H1 (cell line): ENCODE results near the gene LCA5. TPM values are rescaled to one million over a fixed set of nuclear protein-coding genes. Genes with fewer than 3 reads are reported as not detected.

Source experiments
- CTCF ChIA-PET: fragments of 300-600 bp; sonication (Branson Sonifier 250); formaldehyde crosslinking; loops from one replicate; lab custom pipeline; 2021; ENCODE audit not compliant: partially characterized antibody; lab: Charles Lee
- POLR2A ChIA-PET: fragments of 300-600 bp; sonication (Branson Sonifier 250); formaldehyde crosslinking; loops from one replicate; lab custom pipeline; 2021; ENCODE audit warnings: inconsistent platforms; ENCODE audit not compliant: partially characterized antibody; lab: Charles Lee
- DNase-seq, 2 experiments: peaks; one replicate each; pipeline versions ENCODE4 v3.0.0 to v3.0.0-alpha.2; 2010 to 2022; ENCODE audit warnings: low spot score in 2 of 2, low read depth in 1 of 2, mixed read lengths in 1 of 2
- FAIRE-seq: peaks from 2 replicates; lab custom pipeline; 2011; peaks lifted over from hg19 to GRCh38; lab: Jason Lieb, UNC
- H2AFZ ChIP-seq: 2 replicates; pipeline ENCODE4 v1.8.1; 2012; ENCODE audit warnings: low read length, inconsistent platforms
- H2AK5ac ChIP-seq: 2 replicates; pipeline ENCODE4 v1.6.1; 2013; ENCODE audit warnings: low read depth, low read length
- H2BK120ac ChIP-seq: replicated peaks from 2 replicates; pipeline ENCODE3; 2013; ENCODE audit warnings: low read depth, low read length, inconsistent platforms
- H2BK12ac ChIP-seq: 2 replicates; pipeline ENCODE4 v1.6.1; 2013; ENCODE audit warnings: low read depth, low read length
- H2BK15ac ChIP-seq: 2 replicates; pipeline ENCODE4 v1.6.1; 2013; ENCODE audit warnings: low read length
- H2BK20ac ChIP-seq: 2 replicates; pipeline ENCODE4 v1.6.1; 2013; ENCODE audit warnings: low read length
- H2BK5ac ChIP-seq: 2 replicates; pipeline ENCODE4 v1.6.1; 2013; ENCODE audit warnings: low read depth, low read length
- H3K14ac ChIP-seq: 2 replicates; pipeline ENCODE4 v1.6.1; 2013; ENCODE audit warnings: inconsistent platforms; ENCODE audit not compliant: insufficient read length
- H3K18ac ChIP-seq: 2 replicates; pipeline ENCODE4 v1.6.1; 2013; ENCODE audit warnings: low read length; ENCODE audit errors: extremely low read depth
- H3K23ac ChIP-seq: 2 replicates; pipeline ENCODE4 v1.6.1; 2013; ENCODE audit warnings: inconsistent platforms; ENCODE audit not compliant: insufficient read length
- H3K23me2 ChIP-seq: 2 replicates; pipeline ENCODE4 v1.6.1; 2013; ENCODE audit warnings: low read depth, low read length
- H3K27ac ChIP-seq: 2 replicates; pipeline ENCODE4 v1.6.1; 2011; ENCODE audit warnings: low read depth, low read length, inconsistent platforms
- H3K27me3 ChIP-seq, 4 experiments: replicated peaks in 1 of 4; 1 replicate in 1 of 4; 2 replicates in 3 of 4; pipeline versions ENCODE4 v1.6.1 to v1.8.1; 2011 to 2013; ENCODE audit warnings: low read length in 3 of 4, mild to moderate bottlenecking in 3 of 4, inconsistent platforms in 2 of 4, mixed read lengths in 2 of 4, moderate library complexity in 1 of 4; ENCODE audit not compliant: control insufficient read depth in 3 of 4, insufficient read depth in 3 of 4; ENCODE audit errors: extremely low read depth in 1 of 4
- H3K36me3 ChIP-seq, 4 experiments: 2 replicates each; pipeline versions ENCODE4 v1.6.1 to v1.8.1; 2011 to 2013; ENCODE audit warnings: mild to moderate bottlenecking in 4 of 4, low read length in 3 of 4, moderate library complexity in 2 of 4, control low read depth in 1 of 4, inconsistent platforms in 1 of 4; ENCODE audit not compliant: insufficient read depth in 4 of 4, control insufficient read depth in 2 of 4
- H3K4ac ChIP-seq: replicated peaks from 2 replicates; pipeline ENCODE3; 2013; ENCODE audit warnings: low read length, low read depth, mixed read lengths, inconsistent platforms; ENCODE audit not compliant: insufficient read length
- H3K4me1 ChIP-seq, 4 experiments: replicated peaks in 1 of 4; 1 replicate in 1 of 4; 2 replicates in 3 of 4; pipeline versions ENCODE4 v1.6.1 to v1.8.1; 2011 to 2013; ENCODE audit warnings: low read length in 3 of 4, inconsistent platforms in 2 of 4, mixed read lengths in 1 of 4; ENCODE audit not compliant: insufficient read depth in 4 of 4, control insufficient read depth in 3 of 4
- H3K4me2 ChIP-seq, 2 experiments: 2 replicates each; pipeline versions ENCODE4 v1.6.1 to v1.8.1; 2011 to 2013; ENCODE audit warnings: low read depth in 2 of 2, low read length in 2 of 2, control low read depth in 1 of 2, inconsistent platforms in 1 of 2, mild to moderate bottlenecking in 1 of 2; ENCODE audit not compliant: insufficient read depth in 1 of 2
- H3K4me3 ChIP-seq, 4 experiments: fragments of 200-600, 300-600 bp in 1 of 4; sonication (generic), shearing (Covaris generic), sonication (Bioruptor Twin) in 1 of 4; 2 replicates each; pipeline versions ENCODE4 v1.5.1 to v1.8.1; 2011 to 2016; ENCODE audit warnings: low read length in 4 of 4, low read depth in 3 of 4, control low read depth in 2 of 4, inconsistent platforms in 2 of 4, mild to moderate bottlenecking in 2 of 4, mixed read lengths in 1 of 4, moderate library complexity in 1 of 4; ENCODE audit not compliant: insufficient read depth in 2 of 4; ENCODE audit errors: extremely low read depth in 1 of 4
- H3K56ac ChIP-seq: replicated peaks from 2 replicates; pipeline ENCODE3; 2013; ENCODE audit warnings: low read depth, mild to moderate bottlenecking, mixed read lengths, low read length, inconsistent platforms; ENCODE audit not compliant: insufficient read length
- H3K79me1 ChIP-seq: 2 replicates; pipeline ENCODE4 v1.6.1; 2013; ENCODE audit warnings: low read depth, low read length, control low read depth
- H3K79me2 ChIP-seq, 2 experiments: 2 replicates each; pipeline versions ENCODE4 v1.6.1 to v1.8.1; 2012 to 2013; ENCODE audit warnings: low read length in 2 of 2, mild to moderate bottlenecking in 2 of 2, inconsistent platforms in 1 of 2; ENCODE audit not compliant: insufficient read depth in 2 of 2, control insufficient read depth in 1 of 2
- H3K9ac ChIP-seq, 4 experiments: replicated peaks in 1 of 4; 1 replicate in 1 of 4; 2 replicates in 3 of 4; pipeline versions ENCODE4 v1.6.1 to v1.8.1; 2011 to 2013; ENCODE audit warnings: low read depth in 3 of 4, low read length in 3 of 4, control low read depth in 2 of 4, mild to moderate bottlenecking in 2 of 4, moderate library complexity in 2 of 4, inconsistent platforms in 1 of 4; ENCODE audit errors: extremely low read depth in 1 of 4
- H3K9me3 ChIP-seq, 2 experiments: 2 replicates each; pipeline versions ENCODE4 v1.6.1 to v1.8.1; 2012 to 2013; ENCODE audit warnings: mild to moderate bottlenecking in 2 of 2, moderate library complexity in 2 of 2, control low read depth in 1 of 2, inconsistent platforms in 1 of 2, low read depth in 1 of 2, low read length in 1 of 2, mixed read lengths in 1 of 2; ENCODE audit not compliant: insufficient read depth in 2 of 2
- H4K20me1 ChIP-seq, 2 experiments: replicated peaks in 1 of 2; 2 replicates each; pipeline versions ENCODE3 to v1.8.1; 2011 to 2013; ENCODE audit warnings: inconsistent platforms in 2 of 2, low read length in 2 of 2, mild to moderate bottlenecking in 1 of 2; ENCODE audit not compliant: insufficient read depth in 2 of 2, control insufficient read depth in 1 of 2
- H4K5ac ChIP-seq: 2 replicates; pipeline ENCODE4 v1.6.1; 2013; ENCODE audit warnings: low read length, low read depth, mixed read lengths, inconsistent platforms; ENCODE audit not compliant: insufficient read length
- H4K8ac ChIP-seq: 2 replicates; pipeline ENCODE4 v1.8.0; 2013; ENCODE audit warnings: mild to moderate bottlenecking, moderate library complexity, low read length, inconsistent platforms; ENCODE audit not compliant: insufficient read depth; ENCODE audit errors: extremely low read depth
- H4K91ac ChIP-seq: replicated peaks from 2 replicates; pipeline ENCODE3; 2013; ENCODE audit warnings: low read length, mixed read lengths, inconsistent platforms; ENCODE audit not compliant: insufficient read length
- BCL11A ChIP-seq, 2 experiments: IDR thresholded peaks; one replicate each; pipeline ENCODE4 v1.6.1; 2011; ENCODE audit warnings: low read depth in 2 of 2, low read length in 2 of 2, mild to moderate bottlenecking in 2 of 2
- CEBPB ChIP-seq: IDR thresholded peaks from 2 replicates; pipeline ENCODE4 v1.6.1; 2012; ENCODE audit warnings: low read depth, low read length
- JUND ChIP-seq: IDR thresholded peaks from 2 replicates; pipeline ENCODE4 v1.6.1; 2011; ENCODE audit warnings: mild to moderate bottlenecking, improper control_type of control experiment, low read length
- NANOG ChIP-seq: IDR thresholded peaks from 2 replicates; pipeline ENCODE4 v1.6.1; 2011; ENCODE audit warnings: low read length, low read depth, mild to moderate bottlenecking, inconsistent platforms; ENCODE audit not compliant: insufficient read depth, poor library complexity, severe bottlenecking
- PHF8 ChIP-seq: fragments of 200-600 bp; sonication (generic); conservative IDR thresholded peaks from 2 replicates; pipeline ENCODE4 v1.7.1; 2012; ENCODE audit warnings: low read depth, mild to moderate bottlenecking, inconsistent platforms, low read length, moderate library complexity
- SIN3A ChIP-seq, 2 experiments: IDR thresholded peaks in 1 of 2; conservative IDR thresholded peaks in 1 of 2; 2 replicates each; pipeline ENCODE4 v1.6.1; 2011 to 2012; ENCODE audit warnings: low read length in 2 of 2, improper control_type of control experiment in 1 of 2, low read depth in 1 of 2, mild to moderate bottlenecking in 1 of 2
- SIX5 ChIP-seq: IDR thresholded peaks from 2 replicates; pipeline ENCODE4 v1.6.1; 2011; ENCODE audit warnings: mild to moderate bottlenecking, low read depth, low read length
- SP1 ChIP-seq: IDR thresholded peaks from 2 replicates; pipeline ENCODE4 v1.6.1; 2011; ENCODE audit warnings: low read depth, low read length
- TBP ChIP-seq: IDR thresholded peaks from 2 replicates; pipeline ENCODE4 v1.6.1; 2011; ENCODE audit warnings: low read depth, low read length, improper control_type of control experiment
- WGBS, 2 experiments: shearing (Covaris generic) in 1 of 2; methylation state at CpG; one replicate each; pipeline versions ENCODE4 v1.1.6 to v1.1.7; 2013 to 2015; ENCODE audit warnings: low lambda C conversion rate in 2 of 2, mixed read lengths in 2 of 2, inconsistent platforms in 1 of 2, low coverage in 1 of 2, missing lambda C conversion rate in 1 of 2; ENCODE audit not compliant: insufficient replicate concordance in 2 of 2, insufficient coverage in 1 of 2, insufficient read length in 1 of 2; ENCODE audit errors: extremely low coverage in 1 of 2, missing lambda C conversion rate in 1 of 2; 5-methylcytosine and 5-hydroxymethylcytosine counted together
- polyA plus RNA-seq, 7 experiments: library from polyadenylated mRNA; depleted of rRNA in 3 of 7; stranded (reverse) in 5 of 7; unstranded in 2 of 7; fragments of >200 nt in 5 of 7; fragments of 200-250 nt in 2 of 7; gene quantifications; 1 replicate in 5 of 7; 2 replicates in 1 of 7; 4 replicates in 1 of 7; pipeline versions ENCODE4 v1.2.1 to v1.2.3, GENCODE V29; 2011 to 2013; ENCODE audit warnings: missing spikeins in 2 of 7, mixed read lengths in 2 of 7
- total RNA-seq: library from RNA; stranded (reverse); fragmentation: NEBNext Ultra II Directional; extraction: Animal tissue kit (Norgen Biotek cat#: 25700); gene quantifications from 2 replicates; pipeline ENCODE4 v1.2.1, GENCODE V29; 2021
- TF ChIP-seq, protein P1 (sequence below): IDR thresholded peaks from 2 replicates; pipeline ENCODE4 v1.6.1; 2011; ENCODE audit warnings: low read depth, mild to moderate bottlenecking, low read length; ENCODE audit not compliant: insufficient read depth
- TF ChIP-seq, protein P2 (sequence below): IDR thresholded peaks from 2 replicates; pipeline ENCODE4 v1.6.1; 2012; ENCODE audit warnings: inconsistent platforms

LCA5 gene
- total and polyA plus RNA-seq, 2 of the 8 experiments (the other 6 are each of a cell fraction or from before 2014, with no cell fraction given) = 0.44 to 3.6 TPM

DNA sequence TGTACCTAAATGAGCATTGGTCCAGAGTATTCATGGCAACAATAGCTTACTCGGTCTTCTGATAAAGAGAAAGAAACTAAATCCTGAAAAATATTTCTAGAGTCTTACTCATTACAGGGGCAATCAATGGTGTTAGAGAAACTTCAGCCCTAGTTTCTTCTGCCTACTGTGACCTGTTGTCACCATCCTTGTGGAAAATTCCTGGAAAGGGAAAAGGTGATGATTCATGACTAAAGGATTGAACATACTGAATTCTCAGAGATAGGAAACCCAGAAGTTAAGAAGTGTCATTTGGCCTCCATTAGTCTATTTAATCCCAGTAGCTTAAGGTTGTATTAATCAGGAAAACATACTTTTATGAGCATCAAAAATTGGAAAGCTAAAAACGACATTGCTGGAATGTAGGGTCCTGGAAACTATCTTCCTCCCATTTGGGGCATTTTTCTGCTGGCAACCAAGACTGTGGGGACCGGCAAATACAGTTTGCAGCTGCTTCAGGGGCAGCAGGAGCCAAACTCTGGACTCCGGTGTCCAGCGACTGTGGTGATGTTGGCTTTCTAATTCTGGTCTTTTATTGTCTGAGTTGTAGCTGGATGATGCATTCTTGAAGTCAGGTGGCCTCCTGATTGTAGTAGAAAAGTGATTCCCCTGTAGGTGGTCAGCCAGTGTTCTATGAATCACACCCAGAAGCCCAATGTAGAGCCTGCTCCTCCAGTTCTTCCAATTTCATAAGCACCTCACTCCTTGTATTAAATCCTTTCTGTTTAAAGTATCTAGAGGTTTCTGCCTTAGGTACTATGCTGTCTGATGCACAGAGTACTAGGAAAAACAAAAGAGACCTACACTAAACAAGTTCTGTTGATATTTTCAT lies 67.6 kb downstream of the LCA5 start:
- Histone ChIP-seq H3K9ac (no peak overlapping the region), H2BK12ac (no peak overlapping the region), H4K20me1 (no peaks in the 10 kb centered on the region), H3K36me3 (no peaks in the 10 kb centered on the region), H2BK5ac (no peak overlapping the region), H3K4me1 (no peaks in the 10 kb centered on the region), H2BK15ac (no peak overlapping the region), H4K5ac (no peak overlapping the region), H3K27ac (no peak overlapping the region), H3K23ac (no peak overlapping the region), H2AFZ (no peak overlapping the region), H3K23me2 (no peaks in the 10 kb centered on the region), H2BK20ac (no peak overlapping the region), H2BK120ac (no peak overlapping the region), H3K18ac (no peak overlapping the region), H3K14ac (no peak overlapping the region), H3K79me1 (no peaks in the 10 kb centered on the region), H3K4ac (no peak overlapping the region), H3K79me2 (no peaks in the 10 kb centered on the region), H2AK5ac (no peak overlapping the region), H3K9me3 (no peaks in the 10 kb centered on the region), H3K27me3 (no peaks in the 10 kb centered on the region), H4K91ac (no peak overlapping the region), H3K4me3 (no peak overlapping the region), H3K56ac (no peak overlapping the region), H4K8ac (no peak overlapping the region), H3K4me2 (no peak overlapping the region)
- CTCF ChIA-PET = interaction anchor here (1.2 kb wide), 1 partner anchor 17 kb away, joined by 3 read pairs; no protein-coding TSS in a partner anchor
- WGBS, 2 experiments = 88% methylated on average over 5 of the region's 5 CpGs; no CpG with 5 or more reads in 1 of the 2 experiments
- POLR2A ChIA-PET = no interaction called here
- DNase-seq (no peak), FAIRE-seq (no peak)
- TF ChIP-seq CEBPB (no peak), BCL11A (IDR thresholded peaks at IDR 0.05; ENCODE audit: low read depth in 2 of 2, low read length in 2 of 2) (no peak), SIN3A (conservative IDR thresholded peaks at IDR 0.05 in 1 of 2, IDR thresholded peaks at IDR 0.05 in 1 of 2; ENCODE audit: low read depth in 1 of 2, low read length in 2 of 2) (no peak), JUND (no peak), PHF8 (no peak), SIX5 (no peak), NANOG (no peak), SP1 (no peak), TBP (no peak)
- TF ChIP-seq, protein P1, sequence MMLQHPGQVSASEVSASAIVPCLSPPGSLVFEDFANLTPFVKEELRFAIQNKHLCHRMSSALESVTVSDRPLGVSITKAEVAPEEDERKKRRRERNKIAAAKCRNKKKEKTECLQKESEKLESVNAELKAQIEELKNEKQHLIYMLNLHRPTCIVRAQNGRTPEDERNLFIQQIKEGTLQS = no peak
- TF ChIP-seq, protein P2, sequence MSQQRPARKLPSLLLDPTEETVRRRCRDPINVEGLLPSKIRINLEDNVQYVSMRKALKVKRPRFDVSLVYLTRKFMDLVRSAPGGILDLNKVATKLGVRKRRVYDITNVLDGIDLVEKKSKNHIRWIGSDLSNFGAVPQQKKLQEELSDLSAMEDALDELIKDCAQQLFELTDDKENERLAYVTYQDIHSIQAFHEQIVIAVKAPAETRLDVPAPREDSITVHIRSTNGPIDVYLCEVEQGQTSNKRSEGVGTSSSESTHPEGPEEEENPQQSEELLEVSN = no peak
